Anterior cingulate cortex (tissue), 58 donors: ENCODE measurements around the gene CCNB3.

Experiments
- DNase-seq, 58 donors: peaks; one replicate each; lab custom pipeline; 2025; lab: John Stamatoyannopoulos, UW

Gene CCNB3

GRCh38 chrX:50372966-50373365 lies 168.4 kb downstream of the CCNB3 start:
- no peak for DNase-seq

DNA sequence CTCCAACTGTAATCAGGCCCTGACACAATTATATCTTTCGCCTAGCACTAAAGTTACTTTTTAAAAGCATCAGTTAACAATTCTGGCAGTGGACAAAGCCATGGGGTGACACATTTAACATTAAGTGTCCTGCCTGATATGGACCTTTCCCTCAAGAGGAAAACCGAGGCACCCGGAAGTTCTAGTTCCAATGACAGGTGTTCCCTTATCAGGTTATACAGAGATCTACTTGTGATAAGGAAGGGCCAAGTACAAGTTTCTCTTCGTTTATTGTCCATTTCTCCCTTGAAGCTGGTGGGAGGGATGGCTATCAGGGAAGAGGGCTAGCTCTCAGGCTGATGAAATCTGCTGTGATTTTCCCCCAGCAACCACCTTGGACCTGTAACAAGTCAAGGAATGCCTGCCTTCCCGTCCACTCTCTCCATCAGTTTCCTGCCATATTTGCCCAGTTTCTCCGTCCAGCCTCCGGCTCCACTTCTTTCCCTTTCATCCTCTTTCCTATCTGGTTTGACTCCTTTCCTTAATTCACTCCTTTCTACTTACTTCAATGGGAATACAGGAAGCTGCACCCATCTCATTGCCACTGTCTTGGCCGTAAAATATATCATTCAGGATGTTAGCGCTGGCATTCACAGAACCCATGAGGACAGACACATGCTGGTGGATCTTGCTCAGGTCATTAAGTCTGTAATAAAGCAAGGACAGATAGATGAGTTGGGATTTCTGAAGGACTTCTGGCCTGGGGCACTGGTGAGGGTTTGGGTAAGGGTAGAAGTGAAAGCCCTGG lies 171.1 kb downstream of the CCNB3 start:
- no peak for DNase-seq

DNA sequence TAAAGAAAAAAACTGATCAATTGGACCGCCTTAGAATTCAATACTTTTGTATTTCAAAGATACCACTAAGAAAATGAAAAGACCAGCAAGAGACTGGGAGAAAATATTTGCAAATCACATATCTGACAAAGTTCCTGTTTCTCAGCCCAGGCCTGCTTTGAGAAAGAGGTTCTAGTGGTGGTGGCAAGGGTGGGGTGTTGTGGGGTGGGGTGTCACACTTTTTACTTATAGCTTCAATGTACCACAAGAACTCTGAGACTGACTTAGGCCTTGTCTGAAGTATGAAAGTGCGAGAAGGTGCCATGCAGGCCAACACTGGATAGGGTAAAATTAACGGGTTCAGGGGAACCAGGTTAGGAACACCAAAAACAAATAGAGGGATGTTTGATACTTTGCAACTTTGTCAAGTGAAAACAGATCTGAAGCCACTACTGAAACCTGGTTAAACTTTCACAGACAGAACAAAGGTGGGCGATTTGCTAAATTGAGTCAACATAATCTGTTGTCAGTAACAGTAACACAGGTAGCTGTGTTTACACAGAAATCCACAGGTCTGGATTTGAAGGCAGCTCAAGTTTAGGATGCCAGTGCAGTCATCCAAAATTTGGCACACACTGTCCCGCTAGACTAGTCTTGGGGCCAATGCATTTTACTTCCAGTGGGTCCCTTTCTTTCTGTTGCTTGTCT lies 177.3 kb downstream of the CCNB3 start:
- DNase-seq: no peak

DNA sequence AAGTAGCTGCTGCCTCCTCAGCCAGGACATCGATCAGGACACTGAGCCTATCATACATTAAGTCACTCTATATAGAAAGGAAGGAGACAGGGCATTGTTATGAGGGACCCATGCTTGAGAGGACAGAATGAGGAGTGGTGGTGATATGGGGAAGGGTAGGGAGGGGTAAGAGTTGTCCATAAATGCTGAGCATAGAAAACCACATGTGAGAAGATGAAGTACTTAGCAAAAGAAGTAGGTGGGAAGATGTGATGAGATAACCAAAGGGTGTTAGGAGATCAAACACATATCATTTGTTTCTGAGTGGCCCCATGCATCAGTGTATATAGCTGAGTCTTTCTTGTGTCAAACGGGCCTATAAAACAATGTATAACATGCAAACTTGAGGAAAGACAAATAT lies 182.0 kb downstream of the CCNB3 start:
- no peak for DNase-seq

DNA sequence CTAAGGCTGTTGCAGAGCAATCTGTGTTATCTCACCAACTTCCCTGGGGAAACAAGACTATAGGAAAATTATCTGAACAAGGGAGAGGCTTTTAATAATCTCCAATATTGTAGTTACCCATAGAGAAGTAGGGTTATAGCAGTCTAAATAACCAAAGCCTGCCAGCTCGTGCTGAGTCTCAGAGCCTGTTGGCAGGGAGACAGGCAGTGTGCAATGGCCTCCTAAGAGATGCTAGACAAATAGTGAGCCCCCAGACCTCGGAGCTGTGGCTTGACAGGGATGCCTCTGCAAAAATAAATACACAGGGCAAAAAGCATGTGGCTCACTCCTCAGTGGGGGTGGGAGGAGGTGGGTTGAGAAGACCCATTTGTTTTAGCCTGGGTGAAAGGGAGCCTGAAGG lies 189.3 kb downstream of the CCNB3 start:
- no peak for DNase-seq
